Left lung (tissue), 10 donors: ENCODE data around the gene CNBD2. TPM values are rescaled to one million over a fixed set of nuclear protein-coding genes. Genes with fewer than 3 reads are reported as not detected.

Experiments
- ATAC-seq: fragments of 200-7000 bp; cut with Tn5 transposase; one replicate; pipeline ENCODE4 v1.9.1; 2020; ENCODE audit warnings: moderate library complexity
- DNase-seq, 4 donors: peaks; one replicate each; pipeline ENCODE4 v3.0.0-alpha.2; 2013 to 2020
- H3K27ac ChIP-seq, 2 donors: fragments of 200-600 bp; sonication (generic) in 1 of 2; one replicate each; pipeline versions ENCODE4 v1.5.0 to v1.8.0; 2020 to 2021
- H3K27me3 ChIP-seq, 2 donors: fragments of 200-600 bp; sonication (generic) in 1 of 2; one replicate each; pipeline versions ENCODE4 v1.5.0 to v1.8.0; 2020 to 2021
- H3K36me3 ChIP-seq, 2 donors: fragments of 200-600 bp; sonication (generic) in 1 of 2; one replicate each; pipeline versions ENCODE4 v1.5.0 to v1.8.0; 2020 to 2021
- H3K4me1 ChIP-seq, 2 donors: fragments of 200-600 bp; one replicate each; pipeline ENCODE4 v1.8.0; 2021
- H3K4me3 ChIP-seq, 2 donors: fragments of 200-600 bp; sonication (generic) in 1 of 2; one replicate each; pipeline versions ENCODE4 v1.5.0 to v1.8.0; 2020 to 2021; ENCODE audit warnings: mild to moderate bottlenecking in 1 of 2
- H3K9me3 ChIP-seq, 2 donors: fragments of 200-600 bp; sonication (generic) in 1 of 2; one replicate each; pipeline versions ENCODE4 v1.5.0 to v1.8.0; 2020 to 2021
- intact Hi-C, 2 donors: fragments of 100-400 bp; cut with DNase I; formaldehyde crosslinking; loops; one replicate each; pipeline versions ENCODE4 v1.11.2 to v1.14.2; 2022
- polyA plus RNA-seq, 6 donors: library from polyadenylated mRNA; unstranded; fragments of 120-200 nt; gene quantifications; one replicate each; pipeline ENCODE4 v1.2.1, GENCODE V29; 2013; ENCODE audit not compliant: insufficient read length in 6 of 6
- total RNA-seq, 2 donors: library from RNA; stranded (reverse); fragmentation: NEBNext Ultra II Directional; extraction: Animal tissue kit (Norgen Biotek cat#: 25700); gene quantifications; one replicate each; pipeline ENCODE4 v1.2.1, GENCODE V29; 2021
- TF ChIP-seq, protein P1 (sequence below), 2 donors: fragments of 200-600 bp; sonication (generic) in 1 of 2; IDR thresholded peaks; one replicate each; pipeline versions ENCODE4 v1.5.0 to v1.8.0; 2021; ENCODE audit warnings: antibody characterized with exemption in 2 of 2
- donor health status: DM: no; HTN: yes; CAD: no.
- donor health status: DM: no; HTN: no; CAD: no.

Gene CNBD2
- total and polyA plus RNA-seq, 8 donors, result 0.36 to 3.6 (median 0.51) TPM

DNA sequence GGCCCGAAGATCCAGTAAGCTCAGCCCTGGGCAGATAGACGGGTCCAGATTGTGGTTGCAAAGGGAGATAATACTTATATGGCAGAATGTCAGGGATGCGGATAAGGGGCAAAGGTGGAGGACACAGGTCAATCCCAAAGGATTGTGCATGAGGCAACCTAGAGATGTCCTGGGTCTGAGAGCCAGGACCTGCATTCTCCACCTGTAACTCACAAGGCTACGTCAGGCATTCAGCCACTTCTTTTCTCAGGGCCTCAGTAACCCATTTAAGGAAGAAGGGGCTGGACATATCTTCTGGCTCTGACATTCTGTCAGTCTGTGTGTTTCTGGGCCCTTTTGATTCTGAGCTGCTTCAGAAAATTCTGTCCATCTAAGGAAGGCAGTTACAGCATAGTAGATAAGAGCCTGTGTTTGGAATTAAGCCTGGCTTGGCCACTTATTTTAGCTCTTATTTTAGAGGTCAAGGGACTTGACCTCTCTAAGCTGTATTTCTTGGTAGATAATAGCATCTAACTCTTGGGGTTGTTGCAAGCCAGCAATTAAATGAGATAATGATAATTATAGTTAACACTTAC, 40.2 kb downstream of the CNBD2 start:
- no peak overlapping the region for H3K4me3 ChIP-seq
- H3K4me1 ChIP-seq, result no peaks in the 10 kb centered on the region
- TF ChIP-seq, protein P1, sequence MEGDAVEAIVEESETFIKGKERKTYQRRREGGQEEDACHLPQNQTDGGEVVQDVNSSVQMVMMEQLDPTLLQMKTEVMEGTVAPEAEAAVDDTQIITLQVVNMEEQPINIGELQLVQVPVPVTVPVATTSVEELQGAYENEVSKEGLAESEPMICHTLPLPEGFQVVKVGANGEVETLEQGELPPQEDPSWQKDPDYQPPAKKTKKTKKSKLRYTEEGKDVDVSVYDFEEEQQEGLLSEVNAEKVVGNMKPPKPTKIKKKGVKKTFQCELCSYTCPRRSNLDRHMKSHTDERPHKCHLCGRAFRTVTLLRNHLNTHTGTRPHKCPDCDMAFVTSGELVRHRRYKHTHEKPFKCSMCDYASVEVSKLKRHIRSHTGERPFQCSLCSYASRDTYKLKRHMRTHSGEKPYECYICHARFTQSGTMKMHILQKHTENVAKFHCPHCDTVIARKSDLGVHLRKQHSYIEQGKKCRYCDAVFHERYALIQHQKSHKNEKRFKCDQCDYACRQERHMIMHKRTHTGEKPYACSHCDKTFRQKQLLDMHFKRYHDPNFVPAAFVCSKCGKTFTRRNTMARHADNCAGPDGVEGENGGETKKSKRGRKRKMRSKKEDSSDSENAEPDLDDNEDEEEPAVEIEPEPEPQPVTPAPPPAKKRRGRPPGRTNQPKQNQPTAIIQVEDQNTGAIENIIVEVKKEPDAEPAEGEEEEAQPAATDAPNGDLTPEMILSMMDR (IDR thresholded peaks at IDR 0.05), result no peak
- H3K27me3 ChIP-seq, result no peaks in the 10 kb centered on the region
- ATAC-seq, result peak; percentile 74
- H3K9me3 ChIP-seq, result peaks cover 0 to 2% of the 10 kb centered on the region in 2 donors
- no peaks in the 10 kb centered on the region for H3K36me3 ChIP-seq
- H3K27ac ChIP-seq, result no peak overlapping the region
- intact Hi-C loops, result no loop called here
- DNase-seq, result no peak

DNA sequence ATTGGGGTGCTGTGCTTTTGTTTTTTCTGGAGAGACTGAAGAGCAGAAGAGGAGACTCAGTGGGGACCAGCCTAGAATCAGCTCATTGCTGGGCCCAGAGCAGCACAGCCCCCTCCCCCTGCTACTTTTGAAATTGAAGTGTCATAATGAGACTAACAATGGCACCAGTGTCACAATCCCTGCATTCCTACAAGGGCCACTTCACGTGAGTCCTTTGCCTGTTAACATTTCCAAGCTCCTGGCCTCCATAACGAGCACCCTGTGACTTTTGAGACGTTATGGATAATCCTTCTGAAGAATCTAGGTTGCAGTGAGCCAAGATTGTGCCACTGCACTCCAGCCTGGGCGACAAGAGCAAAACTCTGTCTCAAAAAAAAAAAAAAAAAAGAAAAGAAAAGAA, 41.7 kb downstream of the CNBD2 start:
- peak; percentile 72 for ATAC-seq
- no peaks in the 10 kb centered on the region for H3K36me3 ChIP-seq
- H3K4me3 ChIP-seq, result no peak overlapping the region
- intact Hi-C loops, result no loop called here
- H3K4me1 ChIP-seq, result no peaks in the 10 kb centered on the region
- TF ChIP-seq, protein P1 (IDR thresholded peaks at IDR 0.05), result no peak
- H3K9me3 ChIP-seq, result no peaks in the 10 kb centered on the region
- peak overlapping the region; percentile 11 to 33 for H3K27ac ChIP-seq
- no peaks in the 10 kb centered on the region for H3K27me3 ChIP-seq
- peak in 2 of 4 donors; percentile 41 to 45 for DNase-seq

DNA sequence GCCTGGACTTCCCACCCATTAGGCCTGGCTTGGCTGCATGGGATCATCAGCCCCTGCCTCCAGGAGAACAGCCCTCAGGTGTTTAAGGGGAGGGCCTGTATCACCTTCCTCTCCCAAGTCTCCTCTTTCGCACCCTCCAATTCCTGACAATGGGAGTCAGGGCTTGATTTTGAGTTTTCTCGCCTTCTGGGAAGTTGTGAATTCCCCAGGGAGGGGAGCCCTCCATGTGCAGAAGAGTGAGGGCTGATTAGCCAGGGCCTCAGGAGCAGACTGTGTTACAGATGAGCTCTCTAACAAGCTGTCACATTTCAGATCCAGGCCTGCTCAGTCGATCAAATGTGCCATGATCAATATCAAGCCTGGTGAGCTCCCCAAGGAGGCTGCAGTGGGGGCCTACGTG, 42.4 kb downstream of the CNBD2 start:
- TF ChIP-seq, protein P1 (IDR thresholded peaks at IDR 0.05), result no peak
- no peaks in the 10 kb centered on the region for H3K4me1 ChIP-seq
- intact Hi-C loops, result no loop called here
- H3K27ac ChIP-seq, result peak overlapping the region in 1 of 2 donors; percentile 33
- no peak for ATAC-seq
- no peaks in the 10 kb centered on the region for H3K36me3 ChIP-seq
- DNase-seq, result no peak
- no peaks in the 10 kb centered on the region for H3K27me3 ChIP-seq
- H3K9me3 ChIP-seq, result no peaks in the 10 kb centered on the region
- H3K4me3 ChIP-seq, result no peak overlapping the region

DNA sequence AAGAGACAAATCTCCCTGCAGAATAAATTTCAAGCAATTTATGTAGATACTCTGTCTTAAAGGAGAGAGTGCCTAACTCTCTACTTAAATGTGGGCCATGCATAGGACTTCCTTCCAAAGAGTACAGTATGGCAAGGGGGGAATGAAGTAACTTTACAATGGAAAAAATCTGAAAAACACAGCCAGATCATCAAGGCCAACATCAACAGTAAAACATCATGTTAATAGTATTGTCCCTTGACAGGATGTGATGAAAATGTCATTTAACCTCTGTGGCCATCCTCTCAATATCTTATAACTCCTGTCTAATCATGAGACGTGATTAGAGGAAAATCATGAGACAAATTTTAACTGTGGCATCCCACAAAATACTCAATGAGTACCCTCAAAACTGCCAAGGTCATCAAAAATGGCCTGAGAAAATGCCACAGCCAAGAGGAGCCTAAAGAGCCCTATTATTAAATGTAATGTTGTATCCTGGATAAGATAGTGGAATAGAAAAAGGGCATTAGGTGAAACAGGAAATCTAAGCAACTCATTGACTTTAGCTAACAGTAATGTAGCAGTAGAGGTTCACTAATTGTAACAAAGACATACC, 47.5 kb downstream of the CNBD2 start:
- Histone ChIP-seq H3K36me3 (no peaks in the 10 kb centered on the region), H3K27ac (no peak overlapping the region), H3K4me1 (peaks cover 7 to 19% of the 10 kb centered on the region in 2 donors), H3K4me3 (no peak overlapping the region), H3K27me3 (no peaks in the 10 kb centered on the region), H3K9me3 (no peaks in the 10 kb centered on the region)
- TF ChIP-seq, protein P1 (IDR thresholded peaks at IDR 0.05), result no peak
- intact Hi-C loops, result no loop called here
- ATAC-seq (no peak), DNase-seq (no peak)

DNA sequence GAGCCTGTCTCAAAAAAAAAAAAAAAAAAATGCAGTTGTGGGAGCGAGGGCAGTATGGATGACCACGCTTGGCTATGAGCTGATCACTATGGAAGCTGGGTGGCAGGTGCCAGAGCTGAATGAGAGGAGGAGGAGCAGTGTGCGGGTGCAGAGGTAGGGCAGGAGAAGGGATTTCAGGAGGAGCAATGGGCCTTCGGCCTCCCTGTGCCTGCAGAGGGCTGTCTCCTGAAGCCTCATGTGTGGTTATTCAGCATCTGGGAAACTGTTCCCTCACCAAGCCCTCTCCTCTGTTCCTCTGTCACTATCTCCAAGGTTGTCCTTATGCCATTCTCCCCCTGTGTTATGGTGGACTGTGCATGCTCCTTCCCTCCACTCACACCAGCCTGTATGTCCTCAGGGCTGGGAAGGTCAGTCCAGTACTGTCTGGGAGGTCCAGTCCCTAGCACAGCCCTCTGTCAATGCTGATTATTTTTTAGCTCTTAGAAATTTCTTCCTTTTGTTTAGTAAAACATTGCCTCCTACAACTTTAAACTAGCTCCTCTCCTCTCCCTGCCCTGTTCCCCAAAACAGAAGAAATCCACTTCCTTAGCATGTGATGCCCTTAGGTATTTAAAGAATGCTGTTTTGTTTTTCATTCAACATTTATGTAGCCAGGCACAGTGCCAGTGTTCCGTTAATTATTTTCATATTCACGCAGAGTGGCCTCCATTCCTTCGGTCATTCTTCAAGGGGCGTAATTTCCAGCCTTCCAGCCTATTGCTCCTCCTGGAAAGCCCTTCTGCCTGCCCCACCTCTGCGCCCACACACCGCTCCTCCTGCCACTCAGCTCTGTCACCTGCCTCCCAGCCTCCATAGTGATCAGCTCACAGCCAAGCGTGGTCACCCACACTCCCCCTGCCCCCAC, 48.9 kb downstream of the CNBD2 start:
- peaks cover 7 to 19% of the 10 kb centered on the region in 2 donors for H3K4me1 ChIP-seq
- peak overlapping the region in 1 of 2 donors; percentile 70 for H3K27ac ChIP-seq
- no peak overlapping the region for H3K4me3 ChIP-seq
- no peaks in the 10 kb centered on the region for H3K9me3 ChIP-seq
- intact Hi-C loops, result no loop called here
- H3K27me3 ChIP-seq, result no peaks in the 10 kb centered on the region
- TF ChIP-seq, protein P1 (IDR thresholded peaks at IDR 0.05), result no peak
- peak in 3 of 4 donors; percentile 67 to 84 (median 75) for DNase-seq
- H3K36me3 ChIP-seq, result no peaks in the 10 kb centered on the region
- ATAC-seq, result peak; percentile 96
